PC-3 (cell line): ENCODE data around the gene SPSB4.

Experiments used
- CTCF ChIP-seq: fragments of 300-600 bp; sonication (generic); conservative IDR thresholded peaks from 2 replicates; pipeline ENCODE4 v1.5.1; 2017; ENCODE audit warnings: antibody characterized with exemption, low read depth, mild to moderate bottlenecking, low read length
- EZH2 ChIP-seq: fragments of 300-600 bp; sonication (generic); IDR thresholded peaks from one replicate; pipeline ENCODE4 v1.6.1; 2017; ENCODE audit warnings: antibody characterized with exemption, mild to moderate bottlenecking, low read length; ENCODE audit not compliant: unreplicated experiment
- EZH2phosphoT487 ChIP-seq: fragments of 300-600 bp; sonication (generic); IDR thresholded peaks from 2 replicates; pipeline ENCODE4 v1.6.1; 2018; ENCODE audit warnings: mild to moderate bottlenecking, antibody characterized with exemption, low read length, borderline replicate concordance

GRCh38 chr3:141030296-141030695, 20.9 kb upstream of the SPSB4 start:
- no peak for TF ChIP-seq CTCF
- no peak for TF ChIP-seq EZH2
- no peak for TF ChIP-seq EZH2phosphoT487
